Brain microvascular endothelial cell (primary cell): Measurements from ENCODE around the gene CCDC13.

ENCODE experiments used
- DNase-seq: peaks from one replicate; pipeline ENCODE4 v3.0.0-alpha.2; 2020
- H3K27ac ChIP-seq: fragments of 250-450 bp; sonication (Bioruptor Pico); 2 replicates; pipeline ENCODE4 v1.5.1; 2020; ENCODE audit warnings: mild to moderate bottlenecking, moderate library complexity
- H3K27me3 ChIP-seq: fragments of 250-450 bp; sonication (Bioruptor Pico); replicated peaks from 2 replicates; pipeline ENCODE4 v1.5.1; 2020; ENCODE audit warnings: mild to moderate bottlenecking
- H3K36me3 ChIP-seq: fragments of 250-450 bp; sonication (Bioruptor Pico); replicated peaks from 2 replicates; pipeline ENCODE4 v1.5.1; 2020; ENCODE audit warnings: mild to moderate bottlenecking
- H3K4me3 ChIP-seq: 2 replicates; pipeline ENCODE4 v1.5.1; 2011; ENCODE audit warnings: low read depth, mild to moderate bottlenecking, control low read depth, low read length, moderate library complexity
- in situ Hi-C: cut with HindIII; loops from 2 replicates; pipeline ENCODE4 v1.10.0; 2017; ENCODE audit warnings: low sequenced_read_pairs, low pct_ligation_motif_present
- TF ChIP-seq, protein P1 (sequence below): IDR thresholded peaks from 2 replicates; pipeline ENCODE4 v1.5.1; 2011; ENCODE audit warnings: low read depth, mild to moderate bottlenecking, moderate library complexity, low read length, control low read depth, inconsistent platforms; ENCODE audit errors: missing control alignments

The CCDC13 gene

DNA sequence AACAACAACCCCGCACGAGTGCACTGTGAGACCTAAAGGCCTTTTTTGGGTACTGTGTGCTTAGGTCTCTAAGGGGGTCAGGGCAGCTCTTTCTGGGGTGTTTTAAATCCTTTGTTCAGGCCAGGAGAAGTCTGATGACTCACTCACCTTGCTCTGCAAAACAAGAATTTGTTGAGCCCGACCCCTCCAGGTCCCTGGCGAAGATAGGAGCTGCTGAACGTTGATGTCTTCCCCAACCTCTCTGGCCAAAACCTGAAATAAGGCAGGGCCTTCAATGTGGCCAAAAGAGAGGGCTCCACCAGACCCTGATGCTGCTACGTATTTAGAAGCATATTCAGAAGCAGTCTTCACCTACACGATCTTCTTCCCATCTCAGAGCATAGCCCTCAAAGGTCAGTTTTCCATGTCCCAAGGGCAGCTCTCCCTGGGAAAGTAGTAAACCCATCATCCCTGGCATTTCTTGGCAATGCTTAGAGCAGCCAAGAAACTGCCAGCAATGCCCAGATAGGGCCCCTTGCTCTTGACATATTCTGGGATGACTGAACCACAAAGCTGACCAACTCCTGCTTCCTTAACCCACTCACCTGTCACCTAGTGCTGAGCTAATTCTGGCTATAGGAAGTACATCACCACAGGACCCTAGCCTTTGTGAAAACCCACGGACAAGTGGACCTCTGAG, 27.1 kb downstream of the CCDC13 start:
- Histone ChIP-seq H3K36me3 (no peaks in the 10 kb centered on the region), H3K27me3 (no peaks in the 10 kb centered on the region), H3K27ac (no peak overlapping the region), H3K4me3 (no peak overlapping the region)
- DNase-seq, result no peak
- in situ Hi-C loops, result no loop called here
- TF ChIP-seq, protein P1, sequence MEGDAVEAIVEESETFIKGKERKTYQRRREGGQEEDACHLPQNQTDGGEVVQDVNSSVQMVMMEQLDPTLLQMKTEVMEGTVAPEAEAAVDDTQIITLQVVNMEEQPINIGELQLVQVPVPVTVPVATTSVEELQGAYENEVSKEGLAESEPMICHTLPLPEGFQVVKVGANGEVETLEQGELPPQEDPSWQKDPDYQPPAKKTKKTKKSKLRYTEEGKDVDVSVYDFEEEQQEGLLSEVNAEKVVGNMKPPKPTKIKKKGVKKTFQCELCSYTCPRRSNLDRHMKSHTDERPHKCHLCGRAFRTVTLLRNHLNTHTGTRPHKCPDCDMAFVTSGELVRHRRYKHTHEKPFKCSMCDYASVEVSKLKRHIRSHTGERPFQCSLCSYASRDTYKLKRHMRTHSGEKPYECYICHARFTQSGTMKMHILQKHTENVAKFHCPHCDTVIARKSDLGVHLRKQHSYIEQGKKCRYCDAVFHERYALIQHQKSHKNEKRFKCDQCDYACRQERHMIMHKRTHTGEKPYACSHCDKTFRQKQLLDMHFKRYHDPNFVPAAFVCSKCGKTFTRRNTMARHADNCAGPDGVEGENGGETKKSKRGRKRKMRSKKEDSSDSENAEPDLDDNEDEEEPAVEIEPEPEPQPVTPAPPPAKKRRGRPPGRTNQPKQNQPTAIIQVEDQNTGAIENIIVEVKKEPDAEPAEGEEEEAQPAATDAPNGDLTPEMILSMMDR, result no peak

DNA sequence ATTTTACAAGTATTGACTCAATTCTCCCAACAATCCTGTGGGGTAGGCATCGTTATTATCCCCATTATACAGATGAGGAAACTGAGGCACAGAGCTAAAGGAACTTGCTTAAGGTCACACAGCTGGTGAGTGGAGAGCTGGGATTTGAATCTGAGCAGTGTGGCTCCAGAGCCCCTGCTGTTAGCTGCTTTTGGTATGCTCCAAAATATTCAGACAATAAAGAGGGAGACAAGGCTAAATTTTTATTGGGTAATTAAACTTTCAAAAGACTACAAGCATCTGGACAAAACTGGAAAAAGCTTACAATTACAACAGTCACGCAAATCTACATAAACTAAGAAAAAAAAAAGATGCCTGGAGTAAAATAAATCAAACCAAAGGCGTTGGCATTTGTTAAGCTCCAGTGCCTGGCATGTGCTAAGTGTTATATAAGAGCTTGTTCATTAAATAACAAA, 27.7 kb downstream of the CCDC13 start:
- no peaks in the 10 kb centered on the region for H3K27me3 ChIP-seq
- H3K27ac ChIP-seq, result no peak overlapping the region
- H3K36me3 ChIP-seq, result no peaks in the 10 kb centered on the region
- DNase-seq, result no peak
- TF ChIP-seq, protein P1, result no peak
- in situ Hi-C loops, result no loop called here
- no peak overlapping the region for H3K4me3 ChIP-seq

DNA sequence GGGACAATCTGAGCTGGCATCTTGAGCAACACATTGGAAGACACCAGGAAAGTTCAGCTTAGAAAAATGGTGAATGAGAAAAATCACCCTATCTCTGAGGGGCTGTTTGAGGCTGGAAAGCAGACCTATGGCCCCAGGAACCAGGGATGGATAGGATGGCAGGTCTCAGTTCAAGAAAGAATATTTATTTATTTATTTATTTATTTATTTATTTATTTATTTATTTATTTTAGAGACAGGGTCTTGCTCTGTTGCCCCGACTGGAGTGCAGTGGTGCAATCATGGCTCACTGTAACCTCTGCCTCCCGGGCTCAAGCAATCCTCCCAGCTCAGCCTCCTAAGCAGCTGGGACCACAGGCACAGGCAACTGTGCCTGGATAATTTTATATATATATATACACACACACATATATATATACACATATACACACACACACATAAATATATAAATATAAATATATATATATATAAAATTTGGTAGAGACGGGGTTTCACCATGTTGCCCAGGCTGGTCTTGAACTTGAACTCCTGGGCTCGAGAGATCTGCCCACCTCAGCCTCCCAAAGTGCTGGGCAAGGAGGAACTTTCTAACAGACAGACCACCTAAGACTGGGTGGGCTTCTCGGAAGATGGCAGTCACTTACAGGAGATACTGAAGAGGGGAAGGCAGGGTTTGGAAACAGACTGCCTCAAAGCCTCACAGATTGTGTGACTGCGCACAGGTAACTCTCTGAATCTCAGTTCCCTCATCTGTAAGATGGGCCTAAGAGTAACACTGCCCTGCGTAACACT, 29.7 kb downstream of the CCDC13 start:
- Histone ChIP-seq H3K27ac (no peak overlapping the region), H3K36me3 (no peaks in the 10 kb centered on the region), H3K4me3 (no peak overlapping the region), H3K27me3 (no peaks in the 10 kb centered on the region)
- TF ChIP-seq, protein P1, result no peak
- no peak for DNase-seq
- in situ Hi-C loops, result no loop called here

DNA sequence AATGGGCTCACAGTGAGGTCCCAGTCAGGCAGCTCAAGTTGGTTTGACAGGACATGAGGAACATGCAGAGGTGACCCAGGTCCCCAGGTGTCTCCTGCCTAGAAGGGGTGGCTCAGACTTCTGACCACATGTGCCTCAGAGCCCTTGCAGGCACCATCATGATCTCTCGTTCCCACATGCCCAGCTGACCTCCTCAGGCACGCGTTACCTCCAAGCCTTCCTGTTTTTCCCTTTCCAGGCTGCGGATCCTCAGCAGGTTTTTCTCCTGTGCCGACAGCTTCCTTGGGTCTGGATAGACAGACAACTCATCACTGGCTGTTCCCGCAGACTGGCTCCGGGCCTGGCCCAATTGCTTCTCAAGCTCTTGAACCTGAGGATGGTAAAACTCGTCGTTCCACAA, 30.4 kb downstream of the CCDC13 start:
- no peaks in the 10 kb centered on the region for H3K36me3 ChIP-seq
- no peak overlapping the region for H3K4me3 ChIP-seq
- in situ Hi-C loops, result no loop called here
- TF ChIP-seq, protein P1, result no peak
- no peak overlapping the region for H3K27ac ChIP-seq
- H3K27me3 ChIP-seq, result no peaks in the 10 kb centered on the region
- no peak for DNase-seq

DNA sequence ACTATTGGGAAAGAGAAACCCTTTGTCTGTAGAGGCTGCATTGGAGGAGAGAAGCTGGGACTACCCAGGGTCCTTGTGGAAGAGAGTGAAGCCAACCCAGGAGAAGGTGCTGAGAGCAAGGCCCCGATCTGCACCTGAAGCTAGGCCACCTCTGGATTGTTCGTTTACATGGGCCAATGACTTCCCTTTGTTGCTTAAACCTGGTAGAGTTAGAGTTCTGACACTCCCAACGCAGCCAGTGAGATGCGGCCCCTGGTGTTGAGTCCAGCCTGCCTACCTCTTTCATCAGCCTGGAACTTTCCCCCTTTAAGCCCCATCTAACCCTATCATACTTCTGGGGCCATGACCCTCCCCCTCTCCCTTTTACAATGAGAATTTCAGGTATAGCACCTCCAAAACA, 30.8 kb downstream of the CCDC13 start:
- no peak overlapping the region for H3K27ac ChIP-seq
- no peaks in the 10 kb centered on the region for H3K27me3 ChIP-seq
- TF ChIP-seq, protein P1, result no peak
- H3K36me3 ChIP-seq, result no peaks in the 10 kb centered on the region
- no peak for DNase-seq
- H3K4me3 ChIP-seq, result no peak overlapping the region
- in situ Hi-C loops, result no loop called here

DNA sequence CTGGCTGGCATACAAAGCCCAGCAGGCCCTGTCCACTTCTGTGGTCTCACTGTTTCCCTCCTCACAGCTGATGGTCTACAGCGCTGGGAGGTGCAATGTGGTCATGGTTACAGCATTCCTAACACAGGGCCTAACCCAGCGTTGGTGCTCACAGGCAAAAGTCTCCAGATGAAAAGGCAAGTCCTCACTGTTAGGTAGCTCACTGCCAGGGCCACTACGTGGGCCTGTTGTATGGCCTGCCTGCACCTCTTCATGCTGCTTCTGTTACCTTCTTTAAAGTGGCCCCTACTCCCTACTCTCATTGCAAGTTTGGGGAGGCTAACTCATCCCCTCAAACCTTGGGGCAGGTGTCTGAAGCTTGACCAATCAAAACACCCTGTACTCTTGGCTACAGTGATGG, 31.3 kb downstream of the CCDC13 start:
- DNase-seq, result no peak
- Histone ChIP-seq H3K36me3 (no peaks in the 10 kb centered on the region), H3K27ac (no peak overlapping the region), H3K4me3 (no peak overlapping the region), H3K27me3 (no peaks in the 10 kb centered on the region)
- in situ Hi-C loops, result no loop called here
- TF ChIP-seq, protein P1, result no peak
